GM18526 (cell line): ENCODE data around the gene CBFA2T3.

Experiments used
- POLR2A ChIP-seq: IDR thresholded peaks from 3 replicates; pipeline ENCODE4 v1.6.1; 2011; ENCODE audit not compliant: insufficient read length; ENCODE audit errors: extremely low read depth

Gene CBFA2T3

DNA sequence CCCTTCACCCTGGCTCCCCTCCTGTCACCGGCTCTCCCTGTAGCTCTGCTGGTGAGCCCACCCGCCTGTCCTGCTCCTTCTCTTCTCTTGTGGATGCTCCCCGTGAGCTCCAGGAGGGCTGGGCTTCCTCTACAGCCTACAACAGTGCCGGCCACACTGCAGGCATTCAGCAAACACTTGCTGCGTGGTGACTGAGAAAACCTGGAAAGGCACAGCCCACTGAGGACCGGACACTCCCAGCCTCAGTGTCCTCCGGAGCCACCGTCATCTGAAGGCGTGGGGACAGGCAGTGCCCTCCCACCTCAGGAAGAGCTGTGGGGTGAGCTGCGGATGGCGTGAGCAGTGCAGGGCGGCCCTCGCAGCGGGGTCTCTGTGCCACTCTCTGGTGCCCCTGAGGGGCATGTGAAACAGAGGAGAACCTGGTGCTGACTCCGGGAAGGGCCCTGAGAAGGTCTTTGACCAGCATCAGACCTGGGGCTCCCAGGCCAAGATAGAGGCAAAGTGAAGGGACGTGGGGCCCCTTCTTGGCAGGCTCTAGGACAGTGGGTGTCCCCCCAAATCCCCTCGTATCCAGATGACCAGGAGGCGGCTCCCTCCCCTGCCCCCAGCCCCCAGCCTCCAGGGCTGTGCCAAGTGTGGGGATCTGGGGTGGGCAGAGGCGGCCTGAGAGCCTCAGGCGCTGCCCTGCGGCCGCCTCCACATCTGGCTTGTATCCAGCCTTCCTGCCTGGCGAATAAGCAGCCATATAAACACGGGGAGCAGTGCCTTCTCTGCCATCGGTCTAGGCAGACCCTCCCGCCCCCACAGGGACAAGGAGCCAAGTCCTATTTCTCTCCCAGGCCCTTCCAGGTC lies 66.5 kb downstream of the CBFA2T3 start:
- no peak for TF ChIP-seq POLR2A

GRCh38 chr16:88909431-88910210 lies 67.4 kb downstream of the CBFA2T3 start:
- TF ChIP-seq POLR2A = no peak

DNA sequence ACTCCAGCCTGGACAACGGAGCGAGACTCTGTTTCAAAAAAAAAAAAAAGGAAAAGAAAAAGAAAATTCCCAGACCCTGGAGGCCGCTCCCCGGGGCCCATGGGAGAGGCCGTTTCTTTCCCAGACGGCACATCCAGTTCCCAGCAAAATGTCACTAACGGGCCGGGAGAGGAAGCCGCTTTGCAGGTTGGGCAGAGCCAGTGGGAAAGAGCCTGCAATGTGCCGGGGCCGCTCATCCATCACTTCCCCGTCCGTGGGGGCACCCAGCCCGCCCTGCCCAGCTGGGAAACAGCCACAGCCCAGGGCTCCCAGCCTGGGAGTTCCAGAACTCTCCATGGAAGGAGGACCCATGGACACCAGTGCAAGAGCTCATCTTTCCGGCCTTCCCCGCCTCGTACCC lies 68.7 kb downstream of the CBFA2T3 start:
- no peak for TF ChIP-seq POLR2A

- TF ChIP-seq POLR2A = no peak
These were observed 69.2 kb downstream of the CBFA2T3 start for GRCh38 chr16:88907768-88908167.

- TF ChIP-seq POLR2A = no peak
These were observed 70.4 kb downstream of the CBFA2T3 start for GRCh38 chr16:88906535-88907105.

GRCh38 chr16:88906020-88906419 lies 71.0 kb downstream of the CBFA2T3 start:
- TF ChIP-seq POLR2A = no peak

DNA sequence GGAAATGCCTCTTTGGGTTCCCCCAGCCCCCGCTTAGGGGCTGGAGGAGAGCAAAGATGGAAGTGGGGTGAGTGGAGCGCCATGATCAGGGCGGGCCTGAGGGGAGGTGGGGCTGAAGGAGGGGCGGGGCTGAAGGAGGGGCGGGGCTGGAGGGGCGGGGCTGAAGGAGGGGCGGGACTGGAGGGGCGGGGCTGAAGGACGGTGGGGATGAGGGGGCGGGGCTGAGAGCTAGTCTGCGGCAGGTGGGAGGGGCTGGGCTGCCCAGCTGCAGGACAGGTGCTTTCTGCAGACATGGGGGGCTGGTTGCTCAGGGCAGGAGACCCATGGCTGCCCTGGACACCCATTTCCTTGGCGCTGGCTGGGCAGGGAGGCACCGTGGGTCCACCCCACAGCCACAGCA lies 71.4 kb downstream of the CBFA2T3 start:
- no peak for TF ChIP-seq POLR2A

DNA sequence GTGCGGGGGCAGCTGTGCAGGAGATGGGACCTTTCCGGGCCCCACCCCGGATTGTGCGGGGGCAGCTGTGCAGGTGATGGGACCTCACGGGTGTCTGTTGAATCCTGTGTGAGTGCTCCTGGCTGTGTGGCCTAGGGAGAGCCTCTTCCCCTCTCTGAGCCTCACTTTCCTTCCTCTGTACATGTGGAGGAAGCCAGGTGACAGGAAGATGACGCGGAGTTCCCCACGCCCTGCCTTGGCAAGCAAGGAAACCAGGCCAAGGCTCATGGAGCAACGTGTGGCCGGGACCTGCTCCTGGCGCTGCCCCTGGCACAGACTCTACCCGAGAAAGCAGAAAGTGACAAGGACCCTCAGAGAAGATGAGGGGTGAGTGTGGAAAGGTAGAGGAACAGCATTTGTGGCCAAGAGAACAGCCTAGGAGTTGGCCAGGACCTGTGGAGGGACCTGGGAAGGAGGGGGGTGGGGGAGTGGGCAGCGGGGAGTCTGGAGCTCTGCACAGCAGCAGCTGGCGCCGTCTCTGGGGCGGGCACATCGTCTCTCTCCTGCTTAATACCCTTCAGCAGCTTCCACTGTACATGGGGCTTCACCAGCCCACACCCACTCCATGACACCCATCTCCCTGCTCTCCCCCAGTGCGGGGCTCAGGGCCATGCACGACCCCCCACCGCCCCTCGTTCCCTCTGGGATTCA lies 72.2 kb downstream of the CBFA2T3 start:
- TF ChIP-seq POLR2A = no peak

DNA sequence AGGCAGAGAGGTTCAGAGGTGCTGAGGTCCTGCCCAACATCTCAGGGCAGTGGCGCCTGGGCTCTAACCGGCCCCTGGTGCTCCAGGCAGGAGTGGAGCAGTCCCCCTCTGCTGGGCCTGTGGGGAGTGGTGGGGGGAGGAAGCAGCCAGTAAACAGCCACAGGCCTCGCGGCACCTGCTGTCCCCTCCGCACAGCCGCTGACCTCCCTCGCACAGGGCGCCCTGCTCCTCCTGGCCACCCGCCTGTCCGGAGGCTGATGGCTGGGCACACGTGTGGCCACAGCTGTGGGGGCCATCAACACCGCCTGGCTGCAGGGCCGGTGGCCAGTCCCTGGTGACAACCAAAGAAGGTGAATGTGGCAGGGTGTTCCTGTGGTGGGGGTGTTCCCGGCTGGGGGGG lies 73.7 kb downstream of the CBFA2T3 start:
- TF ChIP-seq POLR2A = no peak

DNA sequence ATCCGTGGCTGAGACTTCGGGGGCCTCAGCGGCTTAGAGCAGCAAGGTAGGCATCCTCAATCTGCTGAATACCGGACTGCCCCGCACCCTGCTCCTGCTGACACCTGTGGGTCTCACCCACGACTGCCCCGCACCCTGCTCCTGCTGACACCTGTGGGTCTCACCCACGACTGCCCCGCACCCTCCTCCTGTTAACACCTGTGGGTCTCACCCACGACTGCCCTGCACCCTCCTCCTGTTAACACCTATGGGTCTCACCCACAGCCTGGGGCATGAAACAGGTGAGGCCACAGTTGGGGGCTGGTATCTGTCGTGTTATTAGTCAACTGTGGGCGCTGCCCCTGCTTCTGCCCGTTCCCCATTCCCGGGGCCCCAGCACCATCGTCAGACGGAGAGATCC lies 74.3 kb downstream of the CBFA2T3 start:
- no peak for TF ChIP-seq POLR2A

DNA sequence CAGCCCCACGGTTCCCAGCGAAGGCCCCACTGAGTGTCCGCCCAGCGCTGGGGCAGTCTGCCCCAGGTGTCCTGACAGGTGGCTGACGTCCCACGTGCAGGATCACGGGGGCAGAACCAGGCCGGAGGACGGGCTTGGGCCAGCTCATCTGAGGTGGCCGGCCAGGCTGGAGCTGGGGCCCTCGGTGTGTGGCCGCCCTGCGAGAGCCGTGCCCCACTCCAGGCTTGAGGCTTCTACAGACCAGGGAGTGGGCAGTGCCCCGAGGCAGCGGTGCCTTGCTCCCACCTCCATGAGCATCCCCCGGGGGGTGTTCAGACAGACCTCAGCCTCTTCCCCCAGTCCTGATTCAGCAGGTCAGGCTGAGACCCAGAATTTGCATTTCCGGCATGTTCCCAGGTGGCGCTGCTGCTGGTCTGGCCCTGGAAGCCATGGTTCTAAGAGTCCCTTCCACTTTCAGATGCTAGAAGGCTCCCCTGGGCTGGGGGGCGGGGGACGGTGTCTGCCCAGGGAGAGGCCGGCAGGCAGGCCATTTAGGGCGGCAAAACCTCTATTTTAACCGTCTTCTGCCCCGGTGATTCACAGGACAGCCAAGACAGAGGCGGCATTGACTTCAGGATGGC lies 75.2 kb downstream of the CBFA2T3 start:
- TF ChIP-seq POLR2A = no peak

DNA sequence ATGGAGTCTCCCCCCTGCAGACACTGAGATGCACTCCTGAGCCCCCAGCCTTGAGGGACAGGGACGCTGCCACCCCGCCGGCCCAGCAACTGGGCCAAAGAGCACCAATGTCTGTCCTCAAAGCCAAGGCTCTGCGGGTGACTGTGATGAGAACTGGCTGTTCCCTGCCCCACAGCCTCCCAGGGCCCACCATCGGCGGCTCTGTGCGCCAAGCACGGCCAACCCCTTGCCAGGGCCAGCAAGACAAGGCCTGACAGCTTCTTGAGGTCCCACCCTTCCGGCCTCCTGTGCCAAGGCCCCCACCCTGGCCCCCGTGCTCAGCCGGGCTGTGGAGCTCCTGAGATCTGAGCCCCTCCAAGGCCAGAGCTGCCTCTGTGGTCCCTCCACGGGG lies 76.3 kb downstream of the CBFA2T3 start:
- TF ChIP-seq POLR2A = no peak

DNA sequence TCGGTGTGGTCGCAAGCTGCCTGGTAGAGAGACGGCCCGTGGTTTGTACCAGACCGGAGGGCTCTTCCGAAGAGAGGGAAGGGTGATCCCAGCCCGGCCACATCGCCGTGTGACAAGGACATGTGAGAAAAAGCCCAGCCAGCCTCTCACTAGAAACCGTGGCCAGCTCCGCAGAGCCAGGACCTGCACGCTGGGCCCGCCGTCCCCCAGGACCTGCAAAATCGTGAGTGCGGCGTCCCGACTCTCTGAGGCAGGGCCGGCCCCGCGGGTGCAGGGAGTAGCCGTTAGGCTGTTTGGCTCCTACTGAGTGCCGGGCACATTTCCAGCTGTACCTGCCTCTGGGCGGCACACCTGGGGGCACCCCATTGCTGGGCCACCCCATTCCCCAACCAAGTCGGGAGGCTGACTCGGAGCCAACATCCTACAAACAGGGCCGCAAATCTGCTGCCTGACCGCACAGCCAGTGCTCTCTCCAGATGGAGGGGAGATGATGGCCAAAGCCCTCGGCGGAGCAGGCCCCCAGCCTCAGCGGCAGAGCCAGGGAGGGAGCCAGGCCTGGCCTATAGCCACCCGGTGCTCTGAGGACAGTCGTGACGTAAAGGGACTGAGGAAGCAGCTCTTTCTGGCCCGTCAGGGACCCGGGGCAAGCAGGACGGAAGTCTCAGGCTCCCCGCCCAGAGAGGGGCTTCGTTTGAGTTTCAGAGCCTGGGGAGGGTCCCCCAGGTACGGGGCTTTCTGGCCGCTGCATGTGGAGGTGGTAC lies 76.9 kb downstream of the CBFA2T3 start:
- no peak for TF ChIP-seq POLR2A

- TF ChIP-seq POLR2A = no peak
These were observed 79.1 kb downstream of the CBFA2T3 start for GRCh38 chr16:88897696-88898425.
